ENCODE data around the gene ERGIC1. TPM values are rescaled to one million over a fixed set of nuclear protein-coding genes. Genes with fewer than 3 reads are reported as not detected.
A peak's percentile ranks its signal among the peaks of the same experiment; 100 is the strongest.

Gene ERGIC1
- total and polyA plus RNA-seq, 2 of the 13 experiments (the other 11 are each of a cell fraction or from before 2014, with no cell fraction given) = 78.5 to 184 TPM

- TF ChIP-seq, protein P1, sequence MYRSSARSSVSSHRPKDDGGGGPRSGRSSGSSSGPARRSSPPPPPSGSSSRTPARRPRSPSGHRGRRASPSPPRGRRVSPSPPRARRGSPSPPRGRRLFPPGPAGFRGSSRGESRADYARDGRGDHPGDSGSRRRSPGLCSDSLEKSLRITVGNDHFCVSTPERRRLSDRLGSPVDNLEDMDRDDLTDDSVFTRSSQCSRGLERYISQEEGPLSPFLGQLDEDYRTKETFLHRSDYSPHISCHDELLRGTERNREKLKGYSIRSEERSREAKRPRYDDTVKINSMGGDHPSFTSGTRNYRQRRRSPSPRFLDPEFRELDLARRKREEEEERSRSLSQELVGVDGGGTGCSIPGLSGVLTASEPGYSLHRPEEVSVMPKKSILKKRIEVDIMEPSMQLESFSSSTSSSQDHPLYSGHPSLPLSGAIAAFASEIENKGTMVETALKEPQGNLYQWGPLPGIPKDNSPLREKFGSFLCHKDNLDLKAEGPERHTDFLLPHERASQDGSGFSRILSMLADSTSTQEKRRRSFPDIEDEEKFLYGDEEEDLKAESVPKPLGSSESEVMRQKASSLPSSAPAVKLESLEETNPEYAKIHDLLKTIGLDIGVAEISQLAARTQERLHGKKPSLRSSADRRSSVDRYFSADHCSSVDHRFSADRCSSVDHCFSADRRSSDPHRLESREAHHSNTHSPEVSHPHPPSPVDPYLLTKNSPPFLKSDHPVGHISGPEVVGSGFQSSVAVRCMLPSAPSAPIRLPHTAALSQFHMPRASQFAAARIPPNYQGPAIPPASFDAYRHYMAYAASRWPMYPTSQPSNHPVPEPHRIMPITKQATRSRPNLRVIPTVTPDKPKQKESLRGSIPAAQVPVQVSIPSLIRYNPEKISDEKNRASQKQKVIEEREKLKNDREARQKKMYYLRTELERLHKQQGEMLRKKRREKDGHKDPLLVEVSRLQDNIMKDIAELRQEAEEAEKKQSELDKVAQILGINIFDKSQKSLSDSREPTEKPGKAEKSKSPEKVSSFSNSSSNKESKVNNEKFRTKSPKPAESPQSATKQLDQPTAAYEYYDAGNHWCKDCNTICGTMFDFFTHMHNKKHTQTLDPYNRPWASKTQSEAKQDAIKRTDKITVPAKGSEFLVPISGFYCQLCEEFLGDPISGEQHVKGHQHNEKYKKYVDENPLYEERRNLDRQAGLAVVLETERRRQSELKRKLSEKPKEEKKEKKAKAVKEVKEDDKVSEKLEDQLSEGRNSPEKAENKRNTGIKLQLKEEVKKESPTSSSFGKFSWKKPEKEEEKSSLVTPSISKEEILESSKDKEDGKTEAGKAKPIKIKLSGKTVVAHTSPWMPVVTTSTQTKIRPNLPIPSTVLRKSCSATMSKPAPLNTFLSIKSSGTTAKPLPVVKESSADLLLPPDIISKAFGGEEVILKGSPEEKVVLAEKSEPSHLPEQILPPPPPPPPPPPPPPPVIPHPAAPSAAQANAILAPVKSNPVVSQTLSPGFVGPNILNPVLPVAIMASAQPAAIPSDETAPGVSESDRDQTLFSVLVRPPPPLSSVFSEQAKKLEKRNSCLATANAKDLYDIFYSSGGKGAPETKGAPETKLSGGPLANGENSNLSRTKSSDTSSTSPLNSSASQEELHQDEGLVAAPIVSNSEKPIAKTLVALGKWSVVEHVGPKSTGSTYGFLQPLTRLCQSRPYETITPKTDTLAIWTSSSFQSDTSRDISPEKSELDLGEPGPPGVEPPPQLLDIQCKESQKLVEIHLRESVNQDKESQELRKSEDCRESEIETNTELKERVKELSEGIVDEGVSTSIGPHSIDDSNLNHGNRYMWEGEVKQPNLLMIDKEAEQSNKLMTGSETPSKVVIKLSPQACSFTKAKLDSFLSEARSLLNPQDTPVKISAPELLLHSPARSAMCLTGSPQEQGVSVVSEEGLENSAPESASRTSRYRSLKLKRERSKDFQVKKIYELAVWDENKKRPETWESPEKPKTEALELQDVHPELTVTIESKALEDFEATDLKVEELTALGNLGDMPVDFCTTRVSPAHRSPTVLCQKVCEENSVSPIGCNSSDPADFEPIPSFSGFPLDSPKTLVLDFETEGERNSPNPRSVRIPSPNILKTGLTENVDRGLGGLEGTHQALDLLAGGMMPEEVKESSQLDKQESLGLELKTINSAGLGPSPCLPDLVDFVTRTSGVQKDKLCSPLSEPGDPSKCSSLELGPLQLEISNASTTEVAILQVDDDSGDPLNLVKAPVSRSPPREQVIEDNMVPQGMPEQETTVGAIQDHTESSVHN (CRISPR knock-in tag; IDR thresholded peaks at IDR 0.05) = no peak
- TF ChIP-seq CCDC6 (CRISPR knock-in tag; IDR thresholded peaks at IDR 0.05) (no peak), JUND (CRISPR knock-in tag; IDR thresholded peaks at IDR 0.05) (peak; percentile 41; the same call in 1 of the 2 replicates), ZNF773 (CRISPR knock-in tag; IDR thresholded peaks at IDR 0.05; ENCODE audit: borderline replicate concordance) (no peak), SSRP1 (CRISPR knock-in tag; IDR thresholded peaks at IDR 0.05) (0 out of 2 replicates have a peak, but pooled peaks have one; percentile 46), SOX5 (CRISPR knock-in tag; IDR thresholded peaks at IDR 0.05; ENCODE audit: borderline replicate concordance) (no peak), BHLHE40 (IDR thresholded peaks at IDR 0.05; ENCODE audit: low read length) (no peak), POLR2AphosphoS5 (IDR thresholded peaks at IDR 0.05; ENCODE audit: low read depth, low read length) (peak; percentile 59; the same call in 1 of the 2 replicates), TBX2 (CRISPR knock-in tag; IDR thresholded peaks at IDR 0.05; ENCODE audit: borderline replicate concordance) (peak; percentile 30; the same call in 1 of the 2 replicates), FOXJ3 (CRISPR knock-in tag; IDR thresholded peaks at IDR 0.05; ENCODE audit: borderline replicate concordance) (no peak), CCAR2 (optimal IDR thresholded peaks at IDR 0.05; ENCODE audit: low read depth, low read length) (no peak), MBNL3 (CRISPR knock-in tag; conservative IDR thresholded peaks at IDR 0.05) (no peak), ZNF674 (CRISPR knock-in tag; IDR thresholded peaks at IDR 0.05; ENCODE audit: low read depth) (no peak), ZNF235 (CRISPR knock-in tag; IDR thresholded peaks at IDR 0.05; ENCODE audit: borderline replicate concordance) (no peak), HMG20B (CRISPR knock-in tag; conservative IDR thresholded peaks at IDR 0.05) (no peak), SYNCRIP (IDR thresholded peaks at IDR 0.05; ENCODE audit: insufficient read depth, low read depth, low read length) (no peak), SKI (IDR thresholded peaks at IDR 0.05; ENCODE audit: partially characterized antibody) (peak; percentile 31), MEIS1 (CRISPR knock-in tag; IDR thresholded peaks at IDR 0.05; ENCODE audit: borderline replicate concordance) (0 out of 2 replicates have a peak, but pooled peaks have one; percentile 17), GLI4 (CRISPR knock-in tag; IDR thresholded peaks at IDR 0.05; ENCODE audit: borderline replicate concordance) (no peak)
- TF ChIP-seq, protein P2, sequence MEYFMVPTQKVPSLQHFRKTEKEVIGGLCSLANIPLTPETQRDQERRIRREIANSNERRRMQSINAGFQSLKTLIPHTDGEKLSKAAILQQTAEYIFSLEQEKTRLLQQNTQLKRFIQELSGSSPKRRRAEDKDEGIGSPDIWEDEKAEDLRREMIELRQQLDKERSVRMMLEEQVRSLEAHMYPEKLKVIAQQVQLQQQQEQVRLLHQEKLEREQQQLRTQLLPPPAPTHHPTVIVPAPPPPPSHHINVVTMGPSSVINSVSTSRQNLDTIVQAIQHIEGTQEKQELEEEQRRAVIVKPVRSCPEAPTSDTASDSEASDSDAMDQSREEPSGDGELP (IDR thresholded peaks at IDR 0.05; ENCODE audit: borderline replicate concordance, low read depth) = peak; percentile 83
Measured at GRCh38 chr5:172788771-172789686, 45.0 kb upstream of the ERGIC1 start (continued).
